Ureter (tissue), 1 donor: ENCODE measurements around the gene MAP3K13. TPM values are rescaled to one million over a fixed set of nuclear protein-coding genes. Genes with fewer than 3 reads are reported as not detected.
"Not testable (repeated sequence)": the region's sequence is repeated elsewhere in the genome, so short reads cannot be mapped to it uniquely, and the experiment has no call there.

Experiments used
- DNase-seq: peaks from one replicate; pipeline ENCODE4 v3.0.0-alpha.2; 2020; ENCODE audit warnings: low spot score
- total RNA-seq: library from RNA; stranded (reverse); gene quantifications from one replicate; pipeline ENCODE4 v1.2.4, GENCODE V29; 2023
- donor health status: DM: yes; HTN: yes; CAD: no.

Gene MAP3K13
- total RNA-seq, 1 donor from 2014 or later = 44.2 TPM

DNA sequence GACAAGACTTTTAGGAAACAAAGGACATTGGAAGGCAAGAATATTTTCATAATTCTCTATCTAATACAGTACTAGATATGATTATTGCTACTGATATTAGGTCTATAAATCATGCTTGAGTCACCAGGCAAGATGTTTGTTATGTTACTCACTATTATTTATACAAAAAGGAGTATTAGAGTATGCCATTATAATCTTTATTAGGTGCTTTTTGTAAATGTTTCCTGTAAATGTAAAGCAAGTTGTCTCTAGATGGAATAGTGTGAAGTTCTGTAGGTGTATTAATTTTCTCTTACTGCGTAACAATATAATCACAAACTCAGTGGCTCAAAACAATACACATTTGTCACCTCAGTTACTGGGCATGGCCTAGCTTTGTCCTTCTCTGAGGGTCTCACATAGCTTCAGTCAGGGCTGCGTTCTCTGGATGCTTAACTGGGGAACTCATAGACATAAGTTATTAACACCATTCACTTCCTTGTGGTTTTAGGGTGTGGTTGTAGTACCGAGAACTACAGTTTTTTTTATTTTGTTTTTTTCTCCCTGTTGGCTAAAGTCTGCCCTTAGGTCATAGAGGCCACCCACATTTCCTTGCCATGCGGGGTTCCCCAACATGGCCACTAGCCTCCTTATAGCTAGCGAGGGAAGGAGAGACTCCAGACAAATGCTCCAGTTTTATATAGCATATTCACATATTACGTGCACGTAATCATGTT lies 20.3 kb upstream of the MAP3K13 start:
- DNase-seq = no peak

- DNase-seq = no peak
Observed at GRCh38 chr3:185347399-185347798, 15.5 kb upstream of the MAP3K13 start.

GRCh38 chr3:185350841-185351240 lies 12.1 kb upstream of the MAP3K13 start:
- no peak for DNase-seq

GRCh38 chr3:185351396-185351795 lies 11.5 kb upstream of the MAP3K13 start:
- DNase-seq = no peak

DNA sequence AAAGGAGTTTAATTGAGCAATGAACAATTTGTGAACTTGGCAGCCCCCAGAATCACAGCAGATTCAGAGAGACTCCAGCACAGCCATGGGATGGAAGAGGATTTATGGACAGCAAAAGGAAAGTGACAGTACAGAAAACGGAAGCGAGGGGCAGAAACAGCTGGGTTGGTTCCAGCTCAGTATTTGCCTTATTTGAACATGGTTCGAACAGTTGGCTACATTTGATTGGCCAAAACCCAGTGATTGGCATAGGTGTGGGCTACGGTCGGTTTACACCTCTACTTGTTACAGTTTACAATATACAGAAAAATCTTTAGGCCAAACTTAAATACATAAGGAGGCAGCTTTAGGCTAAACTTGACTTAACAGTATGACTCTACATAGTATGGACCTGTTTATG lies 9.7 kb upstream of the MAP3K13 start:
- no peak for DNase-seq

DNA sequence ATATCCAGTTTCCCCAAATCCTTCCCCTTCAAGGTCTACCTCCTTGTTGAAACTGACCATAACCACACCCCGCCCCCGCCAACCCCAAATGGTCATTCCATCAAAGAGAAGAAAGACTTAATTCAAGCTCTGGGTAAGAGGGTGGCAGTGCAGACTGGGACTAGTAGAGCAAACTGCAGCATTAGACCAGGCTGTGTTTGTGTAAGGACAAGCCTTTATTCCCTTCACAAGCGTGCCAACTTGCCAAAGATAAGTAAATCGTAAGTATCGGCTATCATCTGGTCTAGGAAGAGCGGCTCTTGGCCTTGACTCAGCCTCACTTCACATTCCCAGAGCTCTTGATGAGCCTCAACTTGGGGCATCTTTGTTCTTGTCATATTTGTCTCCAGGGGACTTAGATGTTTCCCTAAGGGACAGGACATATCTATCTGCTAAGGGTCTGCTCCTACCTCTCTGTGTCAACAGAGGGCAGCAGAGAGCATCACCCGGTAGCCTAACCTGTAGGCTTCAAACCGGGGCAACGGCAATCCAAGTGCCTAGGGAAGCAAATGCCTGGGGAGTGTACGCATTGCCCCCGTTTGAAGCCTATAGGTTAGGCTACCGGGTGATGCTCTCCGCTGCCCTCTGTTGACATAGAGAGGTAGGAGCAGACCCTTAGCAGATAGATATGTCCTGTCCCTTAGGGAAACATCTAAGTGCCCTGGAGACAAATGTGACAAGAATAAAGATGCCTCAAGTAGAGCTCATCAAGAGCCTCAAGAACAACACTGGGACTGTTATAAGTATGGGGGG lies 8.9 kb upstream of the MAP3K13 start:
- peak; percentile 56 for DNase-seq

DNA sequence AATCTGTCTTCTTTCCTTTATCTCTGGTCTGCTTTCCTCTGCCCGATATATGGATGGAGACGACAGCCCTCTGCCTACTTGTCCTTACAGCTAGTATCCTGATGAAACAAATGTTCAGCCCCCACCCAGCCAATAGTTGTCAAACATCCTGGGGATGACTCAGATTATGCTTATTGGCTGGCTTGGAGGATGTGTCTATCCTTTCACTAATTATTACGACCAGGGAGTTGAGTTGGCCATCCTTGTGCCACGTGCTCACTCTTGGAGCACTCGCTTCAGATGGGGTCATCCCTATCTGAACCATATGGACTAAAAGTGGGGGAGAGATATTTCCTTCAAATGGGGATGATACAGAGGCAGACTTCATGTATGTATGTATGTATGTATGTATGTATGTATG lies 6.4 kb upstream of the MAP3K13 start:
- no peak for DNase-seq

- DNase-seq = no peak
Observed at GRCh38 chr3:185361920-185362319, 1.0 kb upstream of the MAP3K13 start.

DNA sequence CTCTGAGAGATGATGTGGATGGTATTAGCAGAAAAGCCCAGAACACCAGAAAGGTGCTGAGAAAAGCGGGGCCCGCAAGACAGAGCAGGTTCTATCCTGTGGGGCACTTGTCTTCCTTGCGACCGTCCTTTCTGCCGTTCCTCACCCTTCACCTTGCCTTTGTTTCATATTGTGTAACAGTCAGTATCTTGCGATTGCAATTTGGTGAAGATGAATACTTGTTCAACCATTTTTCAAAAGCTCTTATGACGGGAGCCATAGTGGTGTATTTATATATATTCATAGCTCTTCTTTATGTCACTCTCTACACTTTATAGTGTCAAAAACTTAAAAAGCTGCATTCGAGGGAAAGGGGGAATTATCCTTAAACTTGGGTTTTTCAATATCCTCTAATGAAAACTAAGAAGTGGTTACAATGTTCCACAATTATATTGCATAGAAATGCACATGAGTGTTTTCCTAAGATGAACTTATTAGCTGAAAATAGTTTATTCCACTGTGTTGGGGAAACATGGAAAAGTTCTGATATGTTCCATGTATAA lies 797 bp downstream of the MAP3K13 start:
- no peak for DNase-seq

- peak; percentile 56 for DNase-seq
Observed at GRCh38 chr3:185365291-185366073, 2.5 kb downstream of the MAP3K13 start.

DNA sequence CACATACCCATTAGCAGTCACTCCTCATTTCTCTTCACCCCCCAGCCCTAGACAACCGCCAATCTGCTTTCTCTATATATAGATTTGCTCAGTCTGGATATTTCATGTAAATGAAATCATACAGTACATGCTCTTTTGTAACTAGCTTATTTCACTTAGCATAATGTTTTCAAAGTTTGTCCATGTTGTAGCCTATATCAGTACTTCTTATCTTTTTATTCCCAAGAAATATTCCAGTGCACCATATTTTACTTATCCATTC lies 3.1 kb downstream of the MAP3K13 start:
- DNase-seq = no peak

DNA sequence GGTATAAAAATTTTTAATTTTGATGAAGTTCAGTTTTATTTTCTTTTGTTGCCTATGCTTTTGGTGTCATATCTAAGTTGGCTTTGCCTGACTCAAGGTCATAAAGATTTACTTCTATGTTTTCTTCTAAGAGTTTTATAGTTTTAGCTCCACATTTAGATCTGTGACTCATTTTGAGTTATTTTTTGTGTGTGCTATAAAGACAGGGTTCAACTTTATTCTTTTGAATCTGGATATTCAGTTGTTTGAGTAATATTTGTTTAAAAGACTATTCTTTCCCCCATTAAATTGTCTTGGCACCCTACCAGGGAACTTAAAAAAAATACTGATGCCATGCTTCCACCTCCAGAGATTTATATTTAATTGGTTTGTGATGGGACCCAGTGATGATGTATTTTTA lies 4.0 kb downstream of the MAP3K13 start:
- no peak for DNase-seq

DNA sequence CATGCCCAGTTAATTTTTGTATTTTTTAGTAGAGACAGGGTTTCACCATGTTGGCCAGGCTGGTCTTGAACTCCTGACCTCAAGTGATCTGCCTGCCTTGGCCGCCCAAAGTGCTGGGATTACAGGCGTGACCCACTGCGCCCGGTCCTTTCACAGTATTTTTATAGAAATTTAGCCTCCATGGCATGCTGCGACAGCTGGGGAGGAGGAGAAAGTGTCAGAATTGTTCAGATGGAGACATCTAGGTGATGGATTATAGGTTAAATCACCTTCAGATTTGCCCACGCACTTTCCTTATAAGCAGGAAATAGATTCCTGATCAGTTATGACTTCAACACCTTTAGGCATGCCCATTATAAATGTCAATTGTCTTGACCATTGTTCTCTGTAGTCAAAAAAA lies 7.4 kb downstream of the MAP3K13 start:
- not testable (repeated sequence) for DNase-seq

GRCh38 chr3:185371306-185372074 lies 8.6 kb downstream of the MAP3K13 start:
- DNase-seq = no peak

DNA sequence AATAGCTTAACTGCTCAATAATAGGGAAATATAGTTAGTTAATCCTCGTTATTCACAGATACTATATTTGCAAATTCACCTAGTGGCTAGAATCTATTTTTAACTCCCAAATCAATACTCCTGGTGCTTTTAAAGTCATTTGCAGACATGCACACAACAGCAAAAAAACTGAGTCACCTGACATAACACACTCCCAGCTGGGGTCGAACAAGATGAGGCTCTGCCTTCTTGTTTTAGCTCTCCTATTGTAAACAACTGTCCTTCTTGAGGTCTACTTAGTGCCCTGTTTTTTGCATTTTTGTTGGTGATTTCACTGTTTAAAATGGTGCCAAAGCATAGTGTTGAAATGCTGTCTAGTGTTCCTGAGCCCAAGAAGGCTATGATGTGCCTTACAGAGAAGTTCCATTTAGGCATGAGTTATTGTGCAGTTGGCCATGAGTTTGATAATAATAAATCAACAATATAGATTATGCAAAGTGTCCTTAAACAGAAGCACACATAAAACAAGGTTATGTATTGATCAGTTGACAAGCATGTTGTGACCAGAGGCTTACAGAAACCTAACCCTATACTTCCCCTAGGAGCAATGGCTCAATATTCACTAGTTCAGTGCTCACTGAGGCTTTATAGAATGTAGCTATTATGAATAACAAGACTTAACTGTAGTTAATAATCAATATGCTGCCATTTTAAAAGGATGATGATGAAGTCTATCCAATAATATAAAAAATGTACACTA lies 18.6 kb downstream of the MAP3K13 start:
- DNase-seq = no peak

GRCh38 chr3:185382154-185382553 lies 19.2 kb downstream of the MAP3K13 start:
- no peak for DNase-seq

DNA sequence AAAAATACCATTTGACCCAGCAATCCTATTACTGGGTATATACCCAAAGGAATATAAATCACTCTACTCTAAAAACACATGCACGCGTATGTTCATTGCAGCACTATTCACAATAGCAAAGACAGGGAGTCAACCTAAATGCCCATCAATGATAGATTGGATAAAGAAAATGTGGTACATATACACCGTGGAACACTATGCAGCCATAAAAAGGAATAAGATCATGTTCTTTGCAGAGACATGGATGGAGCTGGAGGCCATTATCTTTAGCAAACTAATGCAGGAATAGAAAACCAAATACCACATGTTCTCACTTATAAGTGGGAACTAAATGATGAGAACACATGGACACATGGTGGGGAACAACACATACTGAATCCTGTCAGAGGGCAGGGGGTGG lies 23.6 kb downstream of the MAP3K13 start:
- DNase-seq = not testable (repeated sequence)

GRCh38 chr3:185387646-185388045 lies 24.7 kb downstream of the MAP3K13 start:
- no peak for DNase-seq

GRCh38 chr3:185393055-185393454 lies 30.1 kb downstream of the MAP3K13 start:
- no peak for DNase-seq

GRCh38 chr3:185397676-185398075 lies 34.7 kb downstream of the MAP3K13 start:
- DNase-seq = no peak
